ENCODE data around the gene CCR7.

The CCR7 gene

GRCh38 chr17:40534371-40535189, 30.7 kb downstream of the CCR7 start:
- H3K4me3 ChIP-seq (ENCODE audit: low read depth, low read length): no peak overlapping the region
- no peak for TF ChIP-seq CTCF (IDR thresholded peaks at IDR 0.05; ENCODE audit: borderline replicate concordance, insufficient read depth, low read depth, low read length)

- H3K4me3 ChIP-seq (ENCODE audit: low read depth, low read length): no peak overlapping the region
- no peak for TF ChIP-seq CTCF (IDR thresholded peaks at IDR 0.05; ENCODE audit: borderline replicate concordance, insufficient read depth, low read depth, low read length)
These were observed 31.4 kb downstream of the CCR7 start for GRCh38 chr17:40533896-40534295.

GRCh38 chr17:40532520-40533253, 32.6 kb downstream of the CCR7 start:
- H3K4me3 ChIP-seq (ENCODE audit: low read depth, low read length): no peak overlapping the region
- TF ChIP-seq CTCF (IDR thresholded peaks at IDR 0.05; ENCODE audit: borderline replicate concordance, insufficient read depth, low read depth, low read length): no peak

- H3K4me3 ChIP-seq (ENCODE audit: low read depth, low read length): no peak overlapping the region
- no peak for TF ChIP-seq CTCF (IDR thresholded peaks at IDR 0.05; ENCODE audit: borderline replicate concordance, insufficient read depth, low read depth, low read length)
These were observed 34.0 kb downstream of the CCR7 start for GRCh38 chr17:40531051-40531991.

GRCh38 chr17:40530531-40530994, 34.7 kb downstream of the CCR7 start:
- TF ChIP-seq CTCF (IDR thresholded peaks at IDR 0.05; ENCODE audit: borderline replicate concordance, insufficient read depth, low read depth, low read length): no peak

GRCh38 chr17:40529991-40530390, 35.3 kb downstream of the CCR7 start:
- no peak for TF ChIP-seq CTCF (IDR thresholded peaks at IDR 0.05; ENCODE audit: borderline replicate concordance, insufficient read depth, low read depth, low read length)
- H3K4me3 ChIP-seq (ENCODE audit: low read depth, low read length): no peak overlapping the region

More at GRCh38 chr17:40530531-40530994, 34.7 kb downstream of the CCR7 start:
- H3K4me3 ChIP-seq (ENCODE audit: low read depth, low read length): no peak overlapping the region
